Measurements from ENCODE around the gene C16orf87. TPM values are rescaled to one million over a fixed set of nuclear protein-coding genes. Genes with fewer than 3 reads are reported as not detected.

The C16orf87 gene
- polyA plus RNA-seq, 2 donors, result 3.6 to 3.7 TPM

DNA sequence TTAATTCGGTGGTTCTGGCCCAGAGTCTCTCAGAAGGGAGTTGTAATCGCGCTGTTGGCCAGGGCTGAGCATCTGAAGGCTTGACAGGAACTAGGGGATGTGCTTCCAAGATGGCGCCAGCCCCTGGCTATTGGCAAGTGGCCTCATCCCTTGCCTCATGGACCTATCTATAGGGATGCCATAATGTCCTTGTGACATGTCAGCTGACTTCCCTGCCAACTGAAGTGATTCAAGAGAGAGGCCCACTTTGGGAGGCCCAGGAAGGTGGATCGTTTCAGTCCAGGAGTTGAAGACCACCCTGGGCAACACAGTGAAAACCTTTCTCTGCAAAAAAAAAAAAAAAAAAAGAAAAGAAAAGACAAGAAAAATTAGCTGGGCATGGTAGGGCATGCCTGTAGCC, 15.0 kb upstream of the C16orf87 start:
- Histone ChIP-seq H3K4me1 (ENCODE audit: control insufficient read depth in 2 of 2, insufficient read depth in 2 of 2, low read length in 1 of 2) (no peaks in the 10 kb centered on the region), H3K4me3 (ENCODE audit: low read depth in 1 of 2, low read length in 2 of 2) (no peak overlapping the region), H3K9me3 (ENCODE audit: control insufficient read depth in 2 of 2, insufficient read depth in 1 of 2, low read depth in 1 of 2, low read length in 1 of 2) (peaks cover 0 to 7% of the 10 kb centered on the region in 2 donors), H3K27me3 (ENCODE audit: control insufficient read depth in 1 of 2, insufficient read depth in 2 of 2, low read length in 2 of 2) (no peaks in the 10 kb centered on the region), H3K36me3 (ENCODE audit: control insufficient read depth in 2 of 2, insufficient read depth in 2 of 2, low read length in 1 of 2) (no peaks in the 10 kb centered on the region), H3K27ac (ENCODE audit: low read depth in 2 of 2, low read length in 1 of 2) (no peak overlapping the region)
- 92 to 94% methylated on average over 5 of the region's 5 CpGs for WGBS, 2 donors

DNA sequence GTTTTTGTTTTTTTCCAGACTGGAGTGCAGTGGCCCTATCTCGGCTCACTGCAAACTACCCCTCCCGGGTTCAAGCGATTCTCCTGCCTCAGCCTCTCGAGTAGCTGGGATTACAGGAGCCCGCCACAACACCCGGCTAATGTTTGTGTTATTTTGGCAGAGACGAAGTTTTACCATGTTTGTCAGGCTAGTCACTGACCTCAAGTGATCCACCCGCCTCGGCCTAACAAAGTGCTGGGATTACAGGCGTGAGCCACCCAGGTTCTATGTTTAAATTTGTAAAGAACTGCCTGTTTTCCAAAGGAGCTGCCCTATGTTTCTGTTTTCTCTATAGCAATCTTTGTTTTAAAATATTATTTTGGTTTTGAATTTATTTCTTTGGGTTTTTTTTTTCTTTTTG, 13.8 kb upstream of the C16orf87 start:
- WGBS, 2 donors, result 56 to 72% methylated on average over 10 of the region's 10 CpGs
- H3K27ac ChIP-seq (ENCODE audit: low read depth in 2 of 2, low read length in 1 of 2), result no peak overlapping the region
- peaks cover 0 to 7% of the 10 kb centered on the region in 2 donors for H3K9me3 ChIP-seq (ENCODE audit: control insufficient read depth in 2 of 2, insufficient read depth in 1 of 2, low read depth in 1 of 2, low read length in 1 of 2)
- no peaks in the 10 kb centered on the region for H3K4me1 ChIP-seq (ENCODE audit: control insufficient read depth in 2 of 2, insufficient read depth in 2 of 2, low read length in 1 of 2)
- no peak overlapping the region for H3K4me3 ChIP-seq (ENCODE audit: low read depth in 1 of 2, low read length in 2 of 2)
- no peaks in the 10 kb centered on the region for H3K27me3 ChIP-seq (ENCODE audit: control insufficient read depth in 1 of 2, insufficient read depth in 2 of 2, low read length in 2 of 2)
- H3K36me3 ChIP-seq (ENCODE audit: control insufficient read depth in 2 of 2, insufficient read depth in 2 of 2, low read length in 1 of 2), result no peaks in the 10 kb centered on the region

DNA sequence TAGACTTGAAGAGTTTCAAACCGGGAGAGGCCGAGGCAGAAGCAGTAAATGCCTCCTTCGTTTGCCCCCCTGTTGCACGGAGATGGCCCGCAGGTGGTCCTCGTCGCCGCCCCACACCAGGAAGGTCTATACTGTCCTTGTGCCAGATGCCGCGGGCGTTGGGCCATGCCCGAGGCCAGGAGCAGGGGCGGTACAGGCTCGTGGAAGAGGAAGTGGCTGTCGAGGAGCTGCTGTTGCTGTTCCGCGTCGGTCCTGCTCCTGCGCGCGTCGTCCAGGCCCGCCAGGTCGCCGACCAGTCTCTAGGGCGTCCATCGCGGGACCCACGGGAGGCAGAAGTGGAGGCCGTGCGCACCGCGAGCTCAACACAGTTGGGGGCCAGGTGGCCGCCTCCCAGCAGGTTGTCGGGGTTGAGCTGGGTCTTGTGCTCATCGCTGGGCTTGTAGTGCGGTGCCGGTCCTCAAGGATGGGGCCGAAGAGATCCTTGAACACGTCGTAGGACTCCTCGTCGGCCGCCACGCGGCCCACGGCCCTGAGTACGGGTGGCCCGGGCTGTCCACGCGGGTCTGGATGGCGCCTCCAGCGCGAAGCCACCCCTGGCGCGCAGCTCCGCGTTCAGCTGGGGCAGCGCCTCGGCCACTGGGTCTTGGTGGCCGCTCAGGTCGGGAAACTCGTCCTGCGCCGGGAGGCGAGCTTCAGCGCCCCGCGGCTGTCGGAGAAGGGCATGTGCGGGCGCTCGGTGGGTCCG, 13.1 kb upstream of the C16orf87 start:
- Histone ChIP-seq H3K4me1 (ENCODE audit: control insufficient read depth in 2 of 2, insufficient read depth in 2 of 2, low read length in 1 of 2) (no peaks in the 10 kb centered on the region), H3K9me3 (ENCODE audit: control insufficient read depth in 2 of 2, insufficient read depth in 1 of 2, low read depth in 1 of 2, low read length in 1 of 2) (peaks cover 0 to 7% of the 10 kb centered on the region in 2 donors), H3K27ac (ENCODE audit: low read depth in 2 of 2, low read length in 1 of 2) (no peak overlapping the region), H3K36me3 (ENCODE audit: control insufficient read depth in 2 of 2, insufficient read depth in 2 of 2, low read length in 1 of 2) (no peaks in the 10 kb centered on the region), H3K27me3 (ENCODE audit: control insufficient read depth in 1 of 2, insufficient read depth in 2 of 2, low read length in 2 of 2) (no peaks in the 10 kb centered on the region), H3K4me3 (ENCODE audit: low read depth in 1 of 2, low read length in 2 of 2) (peak overlapping the region in 1 of 2 donors; percentile 3)
- 40 to 50% methylated on average over 74 of the region's 74 CpGs for WGBS, 2 donors

DNA sequence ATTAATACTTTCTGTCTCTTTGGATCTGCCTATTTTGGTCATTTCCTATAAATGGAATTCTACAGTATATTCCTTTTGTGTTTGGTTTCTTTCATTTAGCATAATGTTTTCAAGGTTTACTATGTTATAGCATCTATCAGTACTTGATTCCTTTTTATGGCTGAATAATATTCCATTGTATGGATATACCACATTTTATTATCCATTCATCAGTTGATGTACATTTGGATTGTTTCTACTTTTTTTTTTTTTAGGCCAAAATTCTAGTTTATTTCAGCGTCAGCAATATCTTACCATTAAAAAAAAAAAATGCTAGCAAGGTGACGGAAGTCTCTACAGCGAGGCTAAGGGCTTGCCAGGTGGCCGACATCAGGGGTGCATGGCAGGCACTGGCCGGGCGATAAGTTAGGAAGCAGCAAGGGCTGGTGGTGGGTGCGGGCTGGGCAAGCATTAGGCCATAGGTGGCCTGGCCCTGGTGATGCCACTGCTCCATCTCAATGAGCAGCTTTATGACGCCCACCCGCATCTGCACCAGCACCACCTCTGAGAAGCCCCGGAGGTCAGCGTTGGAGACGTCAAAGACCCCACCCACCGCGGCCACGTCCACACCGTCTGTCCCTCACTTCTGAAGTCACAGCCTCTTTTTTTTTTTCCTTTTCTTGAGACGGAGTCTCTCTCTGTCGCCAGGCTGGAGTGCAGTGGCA, 11.4 kb upstream of the C16orf87 start:
- no peak overlapping the region for H3K4me3 ChIP-seq (ENCODE audit: low read depth in 1 of 2, low read length in 2 of 2)
- no peaks in the 10 kb centered on the region for H3K36me3 ChIP-seq (ENCODE audit: control insufficient read depth in 2 of 2, insufficient read depth in 2 of 2, low read length in 1 of 2)
- no peaks in the 10 kb centered on the region for H3K27me3 ChIP-seq (ENCODE audit: control insufficient read depth in 1 of 2, insufficient read depth in 2 of 2, low read length in 2 of 2)
- no peaks in the 10 kb centered on the region for H3K4me1 ChIP-seq (ENCODE audit: control insufficient read depth in 2 of 2, insufficient read depth in 2 of 2, low read length in 1 of 2)
- 98% methylated on average over 16 to 18 of the region's 18 CpGs for WGBS, 2 donors
- H3K27ac ChIP-seq (ENCODE audit: low read depth in 2 of 2, low read length in 1 of 2), result no peak overlapping the region
- peaks cover 0 to 7% of the 10 kb centered on the region in 2 donors for H3K9me3 ChIP-seq (ENCODE audit: control insufficient read depth in 2 of 2, insufficient read depth in 1 of 2, low read depth in 1 of 2, low read length in 1 of 2)

DNA sequence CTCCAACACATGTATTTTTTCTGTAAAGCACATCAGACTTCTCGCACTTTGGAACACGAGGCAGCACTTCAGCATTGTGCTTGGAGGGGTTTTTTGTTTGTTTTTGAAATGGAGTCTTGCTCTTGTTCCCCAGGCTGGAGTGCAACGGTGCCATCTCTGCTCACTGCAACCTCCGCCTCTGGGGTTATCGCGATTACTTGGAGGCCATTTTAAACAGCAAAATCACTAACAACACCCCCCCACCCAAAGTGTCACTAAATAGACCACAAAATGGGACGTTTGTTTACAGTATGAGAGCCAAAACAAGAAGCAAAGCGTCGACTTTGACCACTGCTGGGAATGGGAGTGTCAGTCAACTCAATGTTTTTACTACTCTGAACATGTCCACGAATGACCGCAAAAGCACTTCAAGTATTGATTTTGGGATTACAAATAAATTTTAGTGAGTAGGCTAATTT, 9.0 kb upstream of the C16orf87 start:
- no peaks in the 10 kb centered on the region for H3K4me1 ChIP-seq (ENCODE audit: control insufficient read depth in 2 of 2, insufficient read depth in 2 of 2, low read length in 1 of 2)
- no peaks in the 10 kb centered on the region for H3K27me3 ChIP-seq (ENCODE audit: control insufficient read depth in 1 of 2, insufficient read depth in 2 of 2, low read length in 2 of 2)
- no peaks in the 10 kb centered on the region for H3K36me3 ChIP-seq (ENCODE audit: control insufficient read depth in 2 of 2, insufficient read depth in 2 of 2, low read length in 1 of 2)
- H3K27ac ChIP-seq (ENCODE audit: low read depth in 2 of 2, low read length in 1 of 2), result no peak overlapping the region
- WGBS, 2 donors, result 66 to 71% methylated on average over 11 of the region's 11 CpGs
- no peak overlapping the region for H3K4me3 ChIP-seq (ENCODE audit: low read depth in 1 of 2, low read length in 2 of 2)
- H3K9me3 ChIP-seq (ENCODE audit: control insufficient read depth in 2 of 2, insufficient read depth in 1 of 2, low read depth in 1 of 2, low read length in 1 of 2), result peaks cover 0 to 7% of the 10 kb centered on the region in 2 donors

DNA sequence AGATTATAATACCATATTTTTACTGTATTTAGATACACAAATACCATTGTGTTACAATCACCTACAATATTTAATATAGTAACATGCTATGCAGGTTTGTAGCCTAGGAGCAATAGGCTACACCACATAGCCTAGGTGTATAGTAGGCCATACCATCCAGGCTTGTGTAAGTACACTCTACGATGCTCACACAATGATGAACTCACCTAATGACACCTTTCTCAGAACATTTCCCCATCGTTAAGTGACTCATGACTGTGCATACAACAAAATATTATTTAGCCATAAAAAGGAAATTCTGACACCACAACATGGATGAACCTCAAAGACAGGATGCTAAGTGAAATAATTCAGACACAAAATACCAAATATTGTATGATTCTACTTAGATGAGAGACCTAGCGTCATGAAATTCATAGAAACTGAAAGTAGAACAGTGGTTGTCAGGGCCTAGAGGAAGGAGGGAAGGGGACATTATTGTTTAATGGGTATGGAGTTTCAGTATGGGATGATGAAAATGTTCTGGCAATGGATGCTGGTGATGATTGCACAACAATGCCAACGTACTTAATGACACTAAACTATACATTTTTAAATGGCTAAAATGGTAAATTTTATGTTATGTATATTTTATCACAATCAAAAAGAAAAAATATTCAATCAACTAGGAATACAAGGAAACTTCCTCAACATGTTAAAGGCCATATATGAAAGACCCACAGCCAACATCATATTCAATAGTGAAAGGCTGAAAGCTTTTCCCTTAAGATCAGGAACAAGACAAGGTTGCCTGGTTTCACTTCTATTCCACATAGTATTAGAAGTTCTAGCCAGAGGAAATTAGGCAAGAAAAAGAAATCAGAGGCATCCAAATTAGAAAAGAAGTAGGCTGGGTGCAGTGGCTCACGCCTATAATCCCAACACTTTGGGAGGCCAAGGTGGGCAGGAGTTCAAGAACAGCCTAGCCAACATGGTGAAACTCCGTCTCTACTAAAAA, 5.9 kb upstream of the C16orf87 start:
- Histone ChIP-seq H3K27ac (ENCODE audit: low read depth in 2 of 2, low read length in 1 of 2) (no peak overlapping the region), H3K27me3 (ENCODE audit: control insufficient read depth in 1 of 2, insufficient read depth in 2 of 2, low read length in 2 of 2) (no peaks in the 10 kb centered on the region), H3K9me3 (ENCODE audit: control insufficient read depth in 2 of 2, insufficient read depth in 1 of 2, low read depth in 1 of 2, low read length in 1 of 2) (no peaks in the 10 kb centered on the region), H3K4me1 (ENCODE audit: control insufficient read depth in 2 of 2, insufficient read depth in 2 of 2, low read length in 1 of 2) (no peaks in the 10 kb centered on the region), H3K4me3 (ENCODE audit: low read depth in 1 of 2, low read length in 2 of 2) (no peak overlapping the region), H3K36me3 (ENCODE audit: control insufficient read depth in 2 of 2, insufficient read depth in 2 of 2, low read length in 1 of 2) (no peaks in the 10 kb centered on the region)
- WGBS, 2 donors, result 77 to 82% methylated on average over 6 of the region's 6 CpGs

DNA sequence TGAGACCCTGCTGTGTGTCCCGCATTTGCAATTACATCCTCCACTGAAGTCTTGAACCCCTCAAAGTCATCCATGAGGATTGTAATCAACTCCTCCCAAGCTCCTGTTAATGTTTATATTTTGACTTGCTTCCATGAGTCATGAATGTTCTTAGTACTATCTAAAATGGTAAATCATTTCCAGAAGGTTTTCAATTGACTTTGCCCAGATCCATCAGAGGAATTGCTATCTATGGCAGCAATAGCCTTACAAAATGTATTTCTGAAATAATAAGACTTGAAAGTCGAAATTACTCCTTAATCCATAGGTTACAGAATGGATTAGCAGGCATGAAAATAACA, 2.5 kb upstream of the C16orf87 start:
- Histone ChIP-seq H3K27me3 (ENCODE audit: control insufficient read depth in 1 of 2, insufficient read depth in 2 of 2, low read length in 2 of 2) (no peaks in the 10 kb centered on the region), H3K4me3 (ENCODE audit: low read depth in 1 of 2, low read length in 2 of 2) (no peak overlapping the region), H3K27ac (ENCODE audit: low read depth in 2 of 2, low read length in 1 of 2) (no peak overlapping the region), H3K9me3 (ENCODE audit: control insufficient read depth in 2 of 2, insufficient read depth in 1 of 2, low read depth in 1 of 2, low read length in 1 of 2) (no peaks in the 10 kb centered on the region), H3K36me3 (ENCODE audit: control insufficient read depth in 2 of 2, insufficient read depth in 2 of 2, low read length in 1 of 2) (no peaks in the 10 kb centered on the region), H3K4me1 (ENCODE audit: control insufficient read depth in 2 of 2, insufficient read depth in 2 of 2, low read length in 1 of 2) (no peaks in the 10 kb centered on the region)
- WGBS, 2 donors, result 85% methylated on average over 2 of the region's 2 CpGs

DNA sequence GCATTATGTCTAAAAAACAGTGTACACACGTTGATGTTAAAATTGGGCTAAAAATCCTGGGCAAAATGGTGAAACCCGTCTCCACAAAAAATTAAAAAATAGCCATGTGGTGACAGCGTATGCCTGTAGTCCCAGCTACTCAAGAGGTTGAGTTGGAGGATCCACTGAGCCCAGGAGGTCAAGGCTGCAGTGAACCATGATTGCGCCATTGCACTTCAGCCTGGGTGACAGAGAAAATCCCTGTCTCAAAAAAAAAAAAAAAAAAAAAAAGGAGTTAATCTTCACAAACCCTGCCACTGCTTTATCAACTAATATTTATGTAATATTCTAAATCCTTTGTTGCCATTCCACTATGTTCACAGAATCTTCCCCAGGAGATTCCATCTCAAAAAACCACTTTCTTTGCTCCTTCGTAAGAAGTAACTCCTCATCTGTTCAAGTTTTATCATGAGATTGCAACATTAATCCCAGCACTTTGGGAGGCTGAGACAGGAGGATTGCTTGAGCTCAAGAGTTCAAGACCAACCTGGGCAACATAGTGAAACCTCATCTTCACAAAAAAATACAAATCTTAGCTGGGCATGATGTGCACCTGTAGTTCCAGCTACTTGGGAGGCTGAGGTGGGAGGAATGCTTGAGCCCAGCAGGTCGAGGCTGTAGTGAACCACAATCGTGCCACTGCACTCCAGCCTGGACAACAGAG, 1.9 kb upstream of the C16orf87 start:
- H3K4me3 ChIP-seq (ENCODE audit: low read depth in 1 of 2, low read length in 2 of 2), result no peak overlapping the region
- WGBS, 2 donors, result 89 to 92% methylated on average over 7 of the region's 7 CpGs

DNA sequence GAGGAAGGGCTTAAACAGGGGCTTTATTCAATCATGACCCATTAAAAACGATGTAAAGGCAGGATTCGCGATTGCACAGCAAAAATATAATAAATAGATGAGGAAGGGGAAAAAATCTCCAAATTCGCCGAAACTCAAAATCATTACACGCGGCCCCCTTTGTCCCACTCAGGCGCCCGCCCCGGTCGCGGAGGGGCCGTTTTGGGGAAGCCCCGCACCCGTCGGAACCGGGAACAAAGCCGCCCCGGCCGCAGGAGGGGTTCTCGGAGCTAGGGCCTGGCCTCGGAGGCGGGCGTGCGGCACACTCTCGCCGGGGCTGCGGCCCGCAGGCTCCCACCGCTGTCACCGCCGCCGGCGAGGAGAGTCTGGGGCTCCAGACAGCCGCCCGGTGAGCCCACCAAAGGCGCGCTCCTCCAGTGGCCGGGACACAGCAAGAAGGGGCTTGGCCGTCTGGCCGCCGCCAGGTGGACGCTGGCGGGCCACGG, 521 bp downstream of the C16orf87 start:
- Histone ChIP-seq H3K4me3 (ENCODE audit: low read depth in 1 of 2, low read length in 2 of 2) (peak overlapping the region; percentile 80 to 82), H3K36me3 (ENCODE audit: control insufficient read depth in 2 of 2, insufficient read depth in 2 of 2, low read length in 1 of 2) (no peaks in the 10 kb centered on the region), H3K27me3 (ENCODE audit: control insufficient read depth in 1 of 2, insufficient read depth in 2 of 2, low read length in 2 of 2) (no peaks in the 10 kb centered on the region), H3K4me1 (ENCODE audit: control insufficient read depth in 2 of 2, insufficient read depth in 2 of 2, low read length in 1 of 2) (no peaks in the 10 kb centered on the region), H3K27ac (ENCODE audit: low read depth in 2 of 2, low read length in 1 of 2) (peak overlapping the region; percentile 79 to 95), H3K9me3 (ENCODE audit: control insufficient read depth in 2 of 2, insufficient read depth in 1 of 2, low read depth in 1 of 2, low read length in 1 of 2) (no peaks in the 10 kb centered on the region)
- WGBS, 2 donors, result 0 to 1% methylated on average over 45 of the region's 45 CpGs

More for the DNA sequence above, 1.9 kb upstream of the C16orf87 start:
- Histone ChIP-seq H3K27ac (ENCODE audit: low read depth in 2 of 2, low read length in 1 of 2) (no peak overlapping the region), H3K36me3 (ENCODE audit: control insufficient read depth in 2 of 2, insufficient read depth in 2 of 2, low read length in 1 of 2) (no peaks in the 10 kb centered on the region), H3K4me1 (ENCODE audit: control insufficient read depth in 2 of 2, insufficient read depth in 2 of 2, low read length in 1 of 2) (no peaks in the 10 kb centered on the region), H3K27me3 (ENCODE audit: control insufficient read depth in 1 of 2, insufficient read depth in 2 of 2, low read length in 2 of 2) (no peaks in the 10 kb centered on the region), H3K9me3 (ENCODE audit: control insufficient read depth in 2 of 2, insufficient read depth in 1 of 2, low read depth in 1 of 2, low read length in 1 of 2) (no peaks in the 10 kb centered on the region)
